Measurements from ENCODE around the gene RPLP2. TPM values are rescaled to one million over a fixed set of nuclear protein-coding genes. Genes with fewer than 3 reads are reported as not detected.

Gene RPLP2
- total RNA-seq, 3 donors from 2014 or later (not counting 1 experiment from before 2014, with no cell fraction given): 1,482 to 1,846 (median 1,534) TPM

- H3K27ac Mint-ChIP-seq: peak overlapping the region; percentile 61 to 81
- 11% methylated on average over 13 of the region's 18 CpGs for WGBS (ENCODE audit: insufficient coverage)
- H3K27me3 ChIP-seq (ENCODE audit: control insufficient read depth, insufficient read depth, low read length): no peaks in the 10 kb centered on the region
- ATAC-seq: no peak
- no peaks in the 10 kb centered on the region for H3K36me3 Mint-ChIP-seq
- peak overlapping the region; percentile 81 for H3K4me3 Mint-ChIP-seq
- H3K9me3 ChIP-seq (ENCODE audit: control insufficient read depth, insufficient read depth, low read length): no peaks in the 10 kb centered on the region
- peaks cover 11 to 19% of the 10 kb centered on the region in 2 donors for H3K4me1 Mint-ChIP-seq
- peaks cover 29% of the 10 kb centered on the region for H3K4me1 ChIP-seq (ENCODE audit: control insufficient read depth, insufficient read depth, low read length)
- H3K36me3 ChIP-seq (ENCODE audit: control insufficient read depth, insufficient read depth, low read length): peaks cover 5% of the 10 kb centered on the region
- H3K4me3 ChIP-seq (ENCODE audit: low read length): peak overlapping the region; percentile 65
- no peaks in the 10 kb centered on the region for H3K27me3 Mint-ChIP-seq (ENCODE audit: low read depth in 2 of 2)
- no peak for DNase-seq
- TF ChIP-seq, protein P1, sequence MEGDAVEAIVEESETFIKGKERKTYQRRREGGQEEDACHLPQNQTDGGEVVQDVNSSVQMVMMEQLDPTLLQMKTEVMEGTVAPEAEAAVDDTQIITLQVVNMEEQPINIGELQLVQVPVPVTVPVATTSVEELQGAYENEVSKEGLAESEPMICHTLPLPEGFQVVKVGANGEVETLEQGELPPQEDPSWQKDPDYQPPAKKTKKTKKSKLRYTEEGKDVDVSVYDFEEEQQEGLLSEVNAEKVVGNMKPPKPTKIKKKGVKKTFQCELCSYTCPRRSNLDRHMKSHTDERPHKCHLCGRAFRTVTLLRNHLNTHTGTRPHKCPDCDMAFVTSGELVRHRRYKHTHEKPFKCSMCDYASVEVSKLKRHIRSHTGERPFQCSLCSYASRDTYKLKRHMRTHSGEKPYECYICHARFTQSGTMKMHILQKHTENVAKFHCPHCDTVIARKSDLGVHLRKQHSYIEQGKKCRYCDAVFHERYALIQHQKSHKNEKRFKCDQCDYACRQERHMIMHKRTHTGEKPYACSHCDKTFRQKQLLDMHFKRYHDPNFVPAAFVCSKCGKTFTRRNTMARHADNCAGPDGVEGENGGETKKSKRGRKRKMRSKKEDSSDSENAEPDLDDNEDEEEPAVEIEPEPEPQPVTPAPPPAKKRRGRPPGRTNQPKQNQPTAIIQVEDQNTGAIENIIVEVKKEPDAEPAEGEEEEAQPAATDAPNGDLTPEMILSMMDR (IDR thresholded peaks at IDR 0.05): no peak
- no peaks in the 10 kb centered on the region for H3K9me3 Mint-ChIP-seq
- intact Hi-C loops (cut with micrococcal nuclease): no loop called here
- peak overlapping the region; percentile 64 for H3K27ac ChIP-seq (ENCODE audit: low read length)
These were observed 5.2 kb upstream of the RPLP2 start for GRCh38 chr11:804599-804964.

- 26% methylated on average over 36 of the region's 36 CpGs for WGBS (ENCODE audit: insufficient coverage)
- Histone ChIP-seq H3K36me3 (ENCODE audit: control insufficient read depth, insufficient read depth, low read length) (peaks cover 22% of the 10 kb centered on the region), H3K4me1 (ENCODE audit: control insufficient read depth, insufficient read depth, low read length) (peaks cover 45% of the 10 kb centered on the region), H3K9me3 (ENCODE audit: control insufficient read depth, insufficient read depth, low read length) (no peaks in the 10 kb centered on the region), H3K27me3 (ENCODE audit: control insufficient read depth, insufficient read depth, low read length) (no peaks in the 10 kb centered on the region), H3K4me3 (ENCODE audit: low read length) (peak overlapping the region; percentile 50), H3K27ac (ENCODE audit: low read length) (peak overlapping the region; percentile 83)
- Mint-ChIP-seq H3K9me3 (no peaks in the 10 kb centered on the region), H3K36me3 (no peaks in the 10 kb centered on the region), H3K27me3 (ENCODE audit: low read depth in 2 of 2) (no peaks in the 10 kb centered on the region), H3K4me1 (peaks cover 22 to 32% of the 10 kb centered on the region in 2 donors), H3K4me3 (peak overlapping the region; percentile 90), H3K27ac (peak overlapping the region; percentile 94 to 95)
- intact Hi-C loops (cut with micrococcal nuclease): loop anchor here (1.0 kb wide), 2 partner anchors 11 kb away; no protein-coding TSS in a partner anchor
- peak in 1 of 2 donors; percentile 66 for DNase-seq
- no peak for ATAC-seq
- TF ChIP-seq, protein P1 (IDR thresholded peaks at IDR 0.05): no peak
These were observed 1.1 kb upstream of the RPLP2 start for GRCh38 chr11:808427-809286.

GRCh38 chr11:810040-810567 is 337 bp downstream of the RPLP2 start:
- no peaks in the 10 kb centered on the region for H3K9me3 ChIP-seq (ENCODE audit: control insufficient read depth, insufficient read depth, low read length)
- H3K27ac ChIP-seq (ENCODE audit: low read length): peak overlapping the region; percentile 73
- WGBS (ENCODE audit: insufficient coverage): under 1% methylated on average over 55 of the region's 55 CpGs
- intact Hi-C loops (cut with micrococcal nuclease): no loop called here
- TF ChIP-seq, protein P1 (IDR thresholded peaks at IDR 0.05): no peak
- peak; percentile 6 to 26 (median 19) for ATAC-seq
- H3K4me3 ChIP-seq (ENCODE audit: low read length): peak overlapping the region; percentile 50
- no peaks in the 10 kb centered on the region for H3K27me3 ChIP-seq (ENCODE audit: control insufficient read depth, insufficient read depth, low read length)
- peak overlapping the region; percentile 94 to 95 for H3K27ac Mint-ChIP-seq
- peak overlapping the region; percentile 90 for H3K4me3 Mint-ChIP-seq
- H3K9me3 Mint-ChIP-seq: no peaks in the 10 kb centered on the region
- H3K36me3 ChIP-seq (ENCODE audit: control insufficient read depth, insufficient read depth, low read length): peaks cover 26% of the 10 kb centered on the region
- H3K36me3 Mint-ChIP-seq: no peaks in the 10 kb centered on the region
- H3K4me1 ChIP-seq (ENCODE audit: control insufficient read depth, insufficient read depth, low read length): peaks cover 33% of the 10 kb centered on the region
- H3K4me1 Mint-ChIP-seq: peaks cover 22 to 26% of the 10 kb centered on the region in 2 donors
- no peak for DNase-seq
- H3K27me3 Mint-ChIP-seq (ENCODE audit: low read depth in 2 of 2): no peaks in the 10 kb centered on the region
